HepG2 (cell line): ENCODE data around the gene MMP19.

Experiments used
- HNF4A ChIP-seq: sonication (generic); formaldehyde crosslinking; IDR thresholded peaks from 2 replicates; pipeline ENCODE4 v1.4.0; 2020; ENCODE audit warnings: missing genetic modification reagents
- JUND ChIP-seq: sonication (generic); formaldehyde crosslinking; IDR thresholded peaks from 2 replicates; pipeline ENCODE4 v1.8.0; 2022; ENCODE audit warnings: mild to moderate bottlenecking, missing genetic modification reagents
- KDM4B ChIP-seq: sonication (generic); formaldehyde crosslinking; IDR thresholded peaks from 2 replicates; pipeline ENCODE4 v1.4.0; 2020; ENCODE audit warnings: missing genetic modification reagents
- MAFK ChIP-seq, 2 experiments: IDR thresholded peaks in 1 of 2; conservative IDR thresholded peaks in 1 of 2; 2 replicates each; pipeline ENCODE4 v1.6.1; 2011; ENCODE audit warnings: improper control_type of control experiment in 2 of 2, low read length in 2 of 2
- POLR2A ChIP-seq, 2 experiments: IDR thresholded peaks; 2 replicates each; pipeline ENCODE4 v1.6.1; 2011; ENCODE audit warnings: low read depth in 2 of 2, low read length in 2 of 2, mild to moderate bottlenecking in 1 of 2, moderate library complexity in 1 of 2; ENCODE audit not compliant: insufficient read depth in 1 of 2
- RFX5 ChIP-seq: IDR thresholded peaks from 2 replicates; pipeline ENCODE4 v1.6.1; 2011; ENCODE audit warnings: low read depth, low read length, improper control_type of control experiment
- ZNF773 ChIP-seq: sonication (generic); formaldehyde crosslinking; IDR thresholded peaks from 2 replicates; pipeline ENCODE4 v1.4.0; 2020; ENCODE audit warnings: missing genetic modification reagents, borderline replicate concordance
- ZNF777 ChIP-seq: sonication (generic); formaldehyde crosslinking; IDR thresholded peaks from 2 replicates; pipeline ENCODE4 v1.4.0; 2020; ENCODE audit warnings: missing genetic modification reagents
- TF ChIP-seq, protein P1 (sequence below): sonication (generic); formaldehyde crosslinking; IDR thresholded peaks from 2 replicates; pipeline ENCODE4 v1.5.0; 2020; ENCODE audit warnings: mild to moderate bottlenecking, missing genetic modification reagents, moderate library complexity
- TF ChIP-seq, protein P2 (sequence below): conservative IDR thresholded peaks from 2 replicates; pipeline ENCODE4 v1.6.1; 2018; ENCODE audit warnings: missing genetic modification reagents
- TF ChIP-seq, protein P3 (sequence below), 2 experiments: sonication (generic) in 1 of 2; formaldehyde crosslinking in 1 of 2; IDR thresholded peaks; 2 replicates each; pipeline versions ENCODE4 v1.5.1 to v1.6.1; 2011 to 2020; ENCODE audit warnings: borderline replicate concordance in 1 of 2, low read depth in 1 of 2, low read length in 1 of 2, mild to moderate bottlenecking in 1 of 2, missing genetic modification reagents in 1 of 2, moderate library complexity in 1 of 2
- TF ChIP-seq, protein P4 (sequence below): sonication (generic); formaldehyde crosslinking; IDR thresholded peaks from 2 replicates; pipeline ENCODE4 v1.4.0; 2020; ENCODE audit warnings: missing genetic modification reagents, mild to moderate bottlenecking, borderline replicate concordance
- TF ChIP-seq, protein P5 (sequence below): sonication (generic); formaldehyde crosslinking; IDR thresholded peaks from 2 replicates; pipeline ENCODE4 v1.5.0; 2020; ENCODE audit warnings: missing genetic modification reagents

DNA sequence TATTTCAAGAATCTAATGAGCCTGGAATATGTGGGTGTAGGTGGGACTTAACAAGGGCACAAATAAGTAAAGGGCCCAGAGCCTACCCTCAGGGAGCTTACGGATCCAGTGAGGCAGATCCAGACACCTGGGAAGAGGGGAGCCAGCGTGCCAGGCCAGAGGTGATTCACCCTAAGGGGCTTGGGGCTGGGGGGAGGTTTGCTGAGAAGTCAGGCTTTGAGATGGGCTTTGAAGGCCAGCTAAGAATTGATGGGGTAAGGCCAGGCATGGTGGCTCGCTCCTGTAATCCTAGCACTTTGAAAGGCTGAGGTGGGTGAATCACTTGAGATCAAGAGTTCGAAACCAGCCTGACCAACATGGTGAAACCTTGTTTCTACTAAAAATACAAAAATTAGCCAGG, 695 bp upstream of the MMP19 start:
- TF ChIP-seq MAFK (conservative IDR thresholded peaks at IDR 0.05 in 1 of 2, IDR thresholded peaks at IDR 0.05 in 1 of 2; ENCODE audit: low read length in 2 of 2) (no peak), ZNF777 (CRISPR knock-in tag) (no peak), KDM4B (CRISPR knock-in tag) (no peak), RFX5 (no peak), ZNF773 (CRISPR knock-in tag) (no peak), POLR2A (IDR thresholded peaks at IDR 0.05; ENCODE audit: insufficient read depth in 1 of 2, low read depth in 2 of 2, low read length in 2 of 2) (no peak), JUND (CRISPR knock-in tag) (no peak), HNF4A (CRISPR knock-in tag) (no peak)
- TF ChIP-seq, protein P1, sequence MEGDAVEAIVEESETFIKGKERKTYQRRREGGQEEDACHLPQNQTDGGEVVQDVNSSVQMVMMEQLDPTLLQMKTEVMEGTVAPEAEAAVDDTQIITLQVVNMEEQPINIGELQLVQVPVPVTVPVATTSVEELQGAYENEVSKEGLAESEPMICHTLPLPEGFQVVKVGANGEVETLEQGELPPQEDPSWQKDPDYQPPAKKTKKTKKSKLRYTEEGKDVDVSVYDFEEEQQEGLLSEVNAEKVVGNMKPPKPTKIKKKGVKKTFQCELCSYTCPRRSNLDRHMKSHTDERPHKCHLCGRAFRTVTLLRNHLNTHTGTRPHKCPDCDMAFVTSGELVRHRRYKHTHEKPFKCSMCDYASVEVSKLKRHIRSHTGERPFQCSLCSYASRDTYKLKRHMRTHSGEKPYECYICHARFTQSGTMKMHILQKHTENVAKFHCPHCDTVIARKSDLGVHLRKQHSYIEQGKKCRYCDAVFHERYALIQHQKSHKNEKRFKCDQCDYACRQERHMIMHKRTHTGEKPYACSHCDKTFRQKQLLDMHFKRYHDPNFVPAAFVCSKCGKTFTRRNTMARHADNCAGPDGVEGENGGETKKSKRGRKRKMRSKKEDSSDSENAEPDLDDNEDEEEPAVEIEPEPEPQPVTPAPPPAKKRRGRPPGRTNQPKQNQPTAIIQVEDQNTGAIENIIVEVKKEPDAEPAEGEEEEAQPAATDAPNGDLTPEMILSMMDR (CRISPR knock-in tag), result no peak
- TF ChIP-seq, protein P2, sequence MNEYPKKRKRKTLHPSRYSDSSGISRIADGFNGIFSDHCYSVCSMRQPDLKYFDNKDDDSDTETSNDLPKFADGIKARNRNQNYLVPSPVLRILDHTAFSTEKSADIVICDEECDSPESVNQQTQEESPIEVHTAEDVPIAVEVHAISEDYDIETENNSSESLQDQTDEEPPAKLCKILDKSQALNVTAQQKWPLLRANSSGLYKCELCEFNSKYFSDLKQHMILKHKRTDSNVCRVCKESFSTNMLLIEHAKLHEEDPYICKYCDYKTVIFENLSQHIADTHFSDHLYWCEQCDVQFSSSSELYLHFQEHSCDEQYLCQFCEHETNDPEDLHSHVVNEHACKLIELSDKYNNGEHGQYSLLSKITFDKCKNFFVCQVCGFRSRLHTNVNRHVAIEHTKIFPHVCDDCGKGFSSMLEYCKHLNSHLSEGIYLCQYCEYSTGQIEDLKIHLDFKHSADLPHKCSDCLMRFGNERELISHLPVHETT (CRISPR knock-in tag), result no peak
- TF ChIP-seq, protein P3, sequence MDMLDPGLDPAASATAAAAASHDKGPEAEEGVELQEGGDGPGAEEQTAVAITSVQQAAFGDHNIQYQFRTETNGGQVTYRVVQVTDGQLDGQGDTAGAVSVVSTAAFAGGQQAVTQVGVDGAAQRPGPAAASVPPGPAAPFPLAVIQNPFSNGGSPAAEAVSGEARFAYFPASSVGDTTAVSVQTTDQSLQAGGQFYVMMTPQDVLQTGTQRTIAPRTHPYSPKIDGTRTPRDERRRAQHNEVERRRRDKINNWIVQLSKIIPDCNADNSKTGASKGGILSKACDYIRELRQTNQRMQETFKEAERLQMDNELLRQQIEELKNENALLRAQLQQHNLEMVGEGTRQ (IDR thresholded peaks at IDR 0.05; ENCODE audit: low read depth, low read length), result no peak
- TF ChIP-seq, protein P3 (CRISPR knock-in tag; IDR thresholded peaks at IDR 0.05; ENCODE audit: borderline replicate concordance), result no peak
- TF ChIP-seq, protein P4, sequence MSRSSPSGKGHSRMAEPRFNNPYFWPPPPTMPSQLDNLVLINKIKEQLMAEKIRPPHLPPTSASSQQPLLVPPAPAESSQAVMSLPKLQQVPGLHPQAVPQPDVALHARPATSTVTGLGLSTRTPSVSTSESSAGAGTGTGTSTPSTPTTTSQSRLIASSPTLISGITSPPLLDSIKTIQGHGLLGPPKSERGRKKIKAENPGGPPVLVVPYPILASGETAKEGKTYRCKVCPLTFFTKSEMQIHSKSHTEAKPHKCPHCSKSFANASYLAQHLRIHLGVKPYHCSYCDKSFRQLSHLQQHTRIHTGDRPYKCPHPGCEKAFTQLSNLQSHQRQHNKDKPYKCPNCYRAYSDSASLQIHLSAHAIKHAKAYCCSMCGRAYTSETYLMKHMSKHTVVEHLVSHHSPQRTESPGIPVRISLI, result no peak
- TF ChIP-seq, protein P5, sequence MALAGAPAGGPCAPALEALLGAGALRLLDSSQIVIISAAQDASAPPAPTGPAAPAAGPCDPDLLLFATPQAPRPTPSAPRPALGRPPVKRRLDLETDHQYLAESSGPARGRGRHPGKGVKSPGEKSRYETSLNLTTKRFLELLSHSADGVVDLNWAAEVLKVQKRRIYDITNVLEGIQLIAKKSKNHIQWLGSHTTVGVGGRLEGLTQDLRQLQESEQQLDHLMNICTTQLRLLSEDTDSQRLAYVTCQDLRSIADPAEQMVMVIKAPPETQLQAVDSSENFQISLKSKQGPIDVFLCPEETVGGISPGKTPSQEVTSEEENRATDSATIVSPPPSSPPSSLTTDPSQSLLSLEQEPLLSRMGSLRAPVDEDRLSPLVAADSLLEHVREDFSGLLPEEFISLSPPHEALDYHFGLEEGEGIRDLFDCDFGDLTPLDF (CRISPR knock-in tag), result no peak
